OCI-LY7 (cell line): Measurements from ENCODE around the gene HNRNPA1L2. TPM values are rescaled to one million over a fixed set of nuclear protein-coding genes. Genes with fewer than 3 reads are reported as not detected.
A peak's percentile ranks its signal among the peaks of the same experiment; 100 is the strongest.
"Not testable (repeated sequence)": the region's sequence is repeated elsewhere in the genome, so short reads cannot be mapped to it uniquely, and the experiment has no call there.

Source experiments
- Bru-seq: library from RNA; stranded (reverse); fragments of 400-500 nt; gene quantifications from one replicate; lab custom pipeline; 2021; lab: Mats Ljungman, UMichigan
- BruChase-seq, 2 experiments: library from RNA; stranded (reverse); fragments of 400-500 nt; gene quantifications; one replicate each; lab custom pipeline; 2021; lab: Mats Ljungman, UMichigan
- BruUV-seq: library from RNA; stranded (reverse); fragments of 400-500 nt; replicated peaks from 2 replicates; lab custom pipeline; 2021; lab: Mats Ljungman, UMichigan
- CTCF ChIA-PET: fragments of 300-600 bp; sonication (Branson Sonifier 250); formaldehyde crosslinking; loops from one replicate; lab custom pipeline; 2022; ENCODE audit warnings: antibody characterized with exemption; ENCODE audit not compliant: unreplicated experiment; lab: Charles Lee
- POLR2A ChIA-PET: fragments of 300-600 bp; sonication (Branson Sonifier 250); formaldehyde crosslinking; loops from one replicate; lab custom pipeline; 2022; ENCODE audit warnings: antibody characterized with exemption; lab: Charles Lee
- DNase-seq: peaks from one replicate; pipeline ENCODE4 v3.0.0-alpha.2; 2015; ENCODE audit warnings: low spot score
- H2AFZ ChIP-seq: fragments of 200-600 bp; sonication (generic), shearing (Covaris generic); 2 replicates; pipeline ENCODE4 v1.6.1; 2014; ENCODE audit warnings: mild to moderate bottlenecking, antibody characterized with exemption, low read length, moderate library complexity
- H3K27ac ChIP-seq: fragments of 200-600 bp; sonication (generic); 2 replicates; pipeline ENCODE4 v1.5.1; 2014; ENCODE audit warnings: mixed run types, low read depth, mild to moderate bottlenecking, moderate library complexity, low read length, inconsistent platforms; ENCODE audit not compliant: poor library complexity, severe bottlenecking
- H3K36me3 ChIP-seq: fragments of 200-600 bp; sonication (generic); 2 replicates; pipeline ENCODE4 v1.6.1; 2014; ENCODE audit warnings: mild to moderate bottlenecking, antibody characterized with exemption, low read length, moderate library complexity, mixed read lengths; ENCODE audit not compliant: insufficient read depth
- H3K4me1 ChIP-seq: fragments of 200-600 bp; sonication (generic); 2 replicates; pipeline ENCODE4 v1.5.1; 2014; ENCODE audit warnings: mild to moderate bottlenecking, low read length; ENCODE audit not compliant: insufficient read depth, poor library complexity, severe bottlenecking
- H3K4me2 ChIP-seq: fragments of 200-600 bp; sonication (generic); 2 replicates; pipeline ENCODE4 v1.6.1; 2014; ENCODE audit warnings: mild to moderate bottlenecking, low read length
- H3K4me3 ChIP-seq: fragments of 200-600 bp; sonication (generic); 2 replicates; pipeline ENCODE4 v1.5.1; 2014; ENCODE audit warnings: mild to moderate bottlenecking, low read depth, low read length; ENCODE audit not compliant: poor library complexity, severe bottlenecking
- H3K79me2 ChIP-seq: fragments of 200-600 bp; sonication (generic); 2 replicates; pipeline ENCODE4 v1.6.1; 2016; ENCODE audit warnings: low read depth, mild to moderate bottlenecking, low read length, moderate library complexity, mixed read lengths; ENCODE audit not compliant: insufficient read depth
- H3K9me2 ChIP-seq: fragments of 200-600 bp; sonication (generic); 2 replicates; pipeline ENCODE4 v1.6.1; 2016; ENCODE audit warnings: mild to moderate bottlenecking, low read length, mixed read lengths; ENCODE audit not compliant: insufficient read depth
- H3K9me3 ChIP-seq: fragments of 200-600 bp; sonication (generic); 2 replicates; pipeline ENCODE4 v1.6.1; 2014; ENCODE audit warnings: mild to moderate bottlenecking, mixed run types, low read length, mixed read lengths
- H4K20me1 ChIP-seq: fragments of 200-600 bp; sonication (generic); 2 replicates; pipeline ENCODE4 v1.6.1; 2014; ENCODE audit warnings: mild to moderate bottlenecking, antibody characterized with exemption, low read length, moderate library complexity, mixed read lengths; ENCODE audit not compliant: insufficient read depth
- CTCF ChIP-seq: fragments of 200-600 bp; sonication (generic); conservative IDR thresholded peaks from 2 replicates; pipeline ENCODE4 v1.5.1; 2014; ENCODE audit warnings: mild to moderate bottlenecking, antibody characterized with exemption, low read length, moderate library complexity, mixed read lengths
- EZH2phosphoT487 ChIP-seq: fragments of 200-600 bp; sonication (generic); IDR thresholded peaks from 2 replicates; pipeline ENCODE4 v1.6.1; 2018; ENCODE audit warnings: low read depth, borderline replicate concordance, mild to moderate bottlenecking, mixed run types, antibody characterized with exemption, low read length, moderate library complexity, mixed read lengths
- intact Hi-C: fragments of 100-400 bp; cut with micrococcal nuclease; formaldehyde crosslinking; loops from one replicate; pipeline ENCODE4 v1.10.0; 2022; ENCODE audit not compliant: unreplicated experiment
- long read RNA-seq: library from polyadenylated mRNA; stranded (forward); transcript quantifications from one replicate; pipeline ENCODE4 v2.0.0, GENCODE V29; 2022
- total RNA-seq, 2 experiments: library from RNA; depleted of rRNA in 1 of 2; stranded (reverse); fragments of >200 nt in 1 of 2; shearing (Covaris generic) in 1 of 2; gene quantifications; 2 replicates each; pipeline ENCODE4 v1.2.3, GENCODE V29; 2014 to 2022

The HNRNPA1L2 gene
- total RNA-seq (2014; rRNA removed; shearing (Covaris generic)) (4.7 and 6.8 TPM in 2 replicates), total RNA-seq (2022) (13.1 and 13.8 TPM in 2 replicates), Bru-seq, nascent RNA (percentile 89 among the genes with signal in this experiment), BruChase-seq, experiment 1, labeled RNA remaining after a 6-hour chase (percentile 89 among the genes with signal in this experiment), BruChase-seq, experiment 2, labeled RNA remaining after a 2-hour chase (percentile 94 among the genes with signal in this experiment)
- long read RNA-seq, partial matches to known transcripts, result 0 of 2 reads
- long read RNA-seq, other reads (novel, unspliced or antisense), result 0 of 2 reads

- no peak within 1 kb of the TSS for H3K4me3 ChIP-seq
These were observed at the start of gene HNRNPA1L2 for GRCh38 chr13:52642131-52642530. Gene HNRNPA1L2 (plus strand): TSS chr13:52642431. CDS start chr13:52642493, 62 bp downstream.

GRCh38 chr13:52593175-52593574 is 49.1 kb upstream of the HNRNPA1L2 start:
- H3K4me2 ChIP-seq, H3K9me2 ChIP-seq, CTCF ChIA-PET, DNase-seq, H3K27ac ChIP-seq, H3K9me3 ChIP-seq, H2AFZ ChIP-seq, intact Hi-C loops, H4K20me1 ChIP-seq, H3K36me3 ChIP-seq, H3K4me1 ChIP-seq, H3K79me2 ChIP-seq, BruUV-seq, POLR2A ChIA-PET, H3K4me3 ChIP-seq: not testable (repeated sequence)

More at GRCh38 chr13:52642131-52642530, at the start of gene HNRNPA1L2:
- Histone ChIP-seq H3K9me3 (no peaks in the 10 kb centered on the region), H2AFZ (no peak within 1 kb of the TSS), H3K9me2 (no peaks in the 10 kb centered on the region), H3K27ac (no peak within 1 kb of the TSS), H3K36me3 (peaks cover 52% of the 10 kb centered on the region), H4K20me1 (no peaks in the 10 kb centered on the region), H3K4me1 (no peaks in the 10 kb centered on the region), H3K4me2 (no peak within 1 kb of the TSS), H3K79me2 (no peaks in the 10 kb centered on the region)
- POLR2A ChIA-PET, result no interaction called here
- TF ChIP-seq EZH2phosphoT487 (no peak), CTCF (no peak)
- no peak for DNase-seq
- intact Hi-C loops, result no loop called here
- CTCF ChIA-PET, result no interaction called here
- no TSS peak for BruUV-seq

GRCh38 chr13:52593812-52594211 is 48.4 kb upstream of the HNRNPA1L2 start:
- H3K27ac ChIP-seq, CTCF ChIA-PET, H3K4me3 ChIP-seq, H2AFZ ChIP-seq, POLR2A ChIA-PET, H3K4me1 ChIP-seq, H3K36me3 ChIP-seq, H3K9me2 ChIP-seq, H4K20me1 ChIP-seq, H3K4me2 ChIP-seq, DNase-seq, BruUV-seq, H3K9me3 ChIP-seq, intact Hi-C loops, H3K79me2 ChIP-seq: not testable (repeated sequence)

GRCh38 chr13:52594295-52594694 is 47.9 kb upstream of the HNRNPA1L2 start:
- CTCF ChIA-PET, H3K4me3 ChIP-seq, H3K27ac ChIP-seq, H3K79me2 ChIP-seq, intact Hi-C loops, H3K9me2 ChIP-seq, DNase-seq, H3K4me2 ChIP-seq, H2AFZ ChIP-seq, H4K20me1 ChIP-seq, POLR2A ChIA-PET, H3K9me3 ChIP-seq, BruUV-seq, H3K36me3 ChIP-seq, H3K4me1 ChIP-seq: not testable (repeated sequence)
